Hepatocyte (in vitro differentiated cells): ENCODE measurements around the gene FBXW11. TPM values are rescaled to one million over a fixed set of nuclear protein-coding genes. Genes with fewer than 3 reads are reported as not detected.
A peak's percentile ranks its signal among the peaks of the same experiment; 100 is the strongest.

Experiments used
- DNase-seq: peaks from one replicate; pipeline ENCODE4 v3.0.0-alpha.2; 2016; ENCODE audit warnings: low spot score
- H2AFZ ChIP-seq: fragments of 200-600 bp; sonication (generic); 2 replicates; pipeline ENCODE4 v1.6.0; 2016; ENCODE audit warnings: antibody characterized with exemption, mild to moderate bottlenecking
- H3K27ac ChIP-seq: fragments of 200-600 bp; sonication (generic); 2 replicates; pipeline ENCODE4 v1.5.1; 2016; ENCODE audit warnings: mild to moderate bottlenecking
- H3K27me3 ChIP-seq: fragments of 200-600 bp; sonication (generic); 2 replicates; pipeline ENCODE4 v1.6.1; 2016
- H3K36me3 ChIP-seq: fragments of 200-600 bp; sonication (generic); replicated peaks from 2 replicates; pipeline ENCODE4 v1.5.1; 2016; ENCODE audit warnings: low read depth; ENCODE audit not compliant: insufficient read depth
- H3K4me1 ChIP-seq: fragments of 200-600 bp; sonication (generic); 2 replicates; pipeline ENCODE4 v1.5.1; 2016; ENCODE audit warnings: mild to moderate bottlenecking, moderate library complexity; ENCODE audit not compliant: insufficient read depth
- H3K4me2 ChIP-seq: fragments of 200-600 bp; sonication (generic); 2 replicates; pipeline ENCODE4 v1.6.0; 2016
- H3K4me3 ChIP-seq: fragments of 200-600 bp; sonication (generic); 2 replicates; pipeline ENCODE4 v1.5.1; 2016; ENCODE audit warnings: mild to moderate bottlenecking
- H3K79me2 ChIP-seq: fragments of 200-600 bp; sonication (generic); 2 replicates; pipeline ENCODE4 v1.6.0; 2017; ENCODE audit warnings: mild to moderate bottlenecking
- H3K9me2 ChIP-seq: fragments of 200-600 bp; sonication (generic); replicated peaks from 2 replicates; pipeline ENCODE4 v1.6.0; 2017; ENCODE audit warnings: mild to moderate bottlenecking; ENCODE audit not compliant: insufficient read depth
- H3K9me3 ChIP-seq: fragments of 200-600 bp; sonication (generic); 2 replicates; pipeline ENCODE4 v1.5.1; 2016; ENCODE audit warnings: low read depth, mild to moderate bottlenecking
- H4K20me1 ChIP-seq: fragments of 200-600 bp; sonication (generic); 2 replicates; pipeline ENCODE4 v1.6.0; 2016; ENCODE audit warnings: mild to moderate bottlenecking; ENCODE audit not compliant: insufficient read depth, poor library complexity, severe bottlenecking
- EZH2 ChIP-seq: fragments of 200-600 bp; sonication (generic); IDR thresholded peaks from 2 replicates; pipeline ENCODE4 v1.6.1; 2016; ENCODE audit warnings: antibody characterized with exemption, mild to moderate bottlenecking, borderline replicate concordance
- EZH2phosphoT487 ChIP-seq: fragments of 200-600 bp; sonication (generic); IDR thresholded peaks from one replicate; pipeline ENCODE4 v1.6.1; 2018; ENCODE audit warnings: antibody characterized with exemption, mild to moderate bottlenecking, low read depth, moderate library complexity; ENCODE audit not compliant: unreplicated experiment, severe bottlenecking
- WGBS: methylation state at CpG from one replicate; pipeline ENCODE4 v1.1.6; 2016; ENCODE audit warnings: low lambda C conversion rate; ENCODE audit errors: missing lambda C conversion rate; 5-methylcytosine and 5-hydroxymethylcytosine counted together
- polyA plus RNA-seq: library from polyadenylated mRNA; unstranded; fragments of >200 nt; fragmentation: Nextera tagmentation; extraction: Ambion mirVana; gene quantifications from 2 replicates; pipeline ENCODE4 v1.2.1, GENCODE V29; 2016
- total RNA-seq: library from RNA; depleted of rRNA; stranded (reverse); fragments of >200 nt; gene quantifications from 2 replicates; pipeline ENCODE4 v1.2.3, GENCODE V29; 2014
- TF ChIP-seq, protein P1 (sequence below): fragments of 200-600 bp; sonication (generic); IDR thresholded peaks from 2 replicates; pipeline ENCODE4 v1.5.1; 2016; ENCODE audit warnings: antibody characterized with exemption, mild to moderate bottlenecking; ENCODE audit not compliant: poor library complexity

The FBXW11 gene
- total and polyA plus RNA-seq, 2 experiments from 2014 or later: 38.0 to 73.4 TPM

DNA sequence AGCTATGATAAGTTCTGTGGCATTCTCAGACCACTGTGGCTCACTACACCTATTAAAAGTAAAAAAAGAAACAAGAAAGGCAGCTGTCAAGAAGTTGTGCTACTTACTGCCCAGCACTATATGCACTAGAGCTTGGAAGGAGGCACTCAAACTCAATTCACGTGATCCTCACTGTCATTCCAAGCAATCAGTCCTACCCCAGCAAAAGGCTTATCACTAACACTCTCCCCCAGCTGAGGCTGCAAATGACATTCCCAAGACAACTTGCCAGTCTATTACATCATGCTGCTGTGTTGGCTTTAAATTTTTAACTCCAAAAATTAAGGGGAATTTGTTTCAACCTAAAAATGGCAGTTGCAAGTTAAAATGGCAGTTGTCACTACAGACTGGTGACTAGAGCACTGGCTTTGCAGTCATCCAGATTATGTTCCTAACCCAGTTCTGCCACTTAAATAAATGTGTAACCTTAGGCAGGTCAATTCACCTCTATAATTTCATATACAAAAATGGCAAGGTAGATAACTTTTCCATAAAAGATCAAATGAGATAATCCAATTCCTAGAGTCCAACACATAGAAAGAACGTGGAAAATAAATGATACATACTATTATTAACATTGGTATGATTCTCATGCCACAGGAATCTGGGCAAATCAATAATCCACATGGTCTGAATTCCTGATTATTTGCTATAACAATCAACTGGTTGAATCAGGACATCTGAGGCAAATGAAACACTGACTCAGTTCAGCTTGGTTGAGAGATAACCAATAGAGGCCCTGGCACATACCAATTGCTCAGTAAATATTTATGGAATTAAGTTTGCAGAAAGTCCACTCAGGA, 52.4 kb downstream of the FBXW11 start:
- Histone ChIP-seq H3K36me3 (no peaks in the 10 kb centered on the region), H3K27me3 (no peaks in the 10 kb centered on the region), H3K9me3 (no peaks in the 10 kb centered on the region), H3K4me2 (peak overlapping the region; percentile 19), H3K9me2 (no peaks in the 10 kb centered on the region), H3K79me2 (peaks cover 99% of the 10 kb centered on the region), H3K4me3 (no peak overlapping the region), H3K27ac (peak overlapping the region; percentile 9), H4K20me1 (peaks cover 74% of the 10 kb centered on the region), H2AFZ (no peak overlapping the region), H3K4me1 (peaks cover 35% of the 10 kb centered on the region)
- DNase-seq: peak; percentile 22
- TF ChIP-seq, protein P1, sequence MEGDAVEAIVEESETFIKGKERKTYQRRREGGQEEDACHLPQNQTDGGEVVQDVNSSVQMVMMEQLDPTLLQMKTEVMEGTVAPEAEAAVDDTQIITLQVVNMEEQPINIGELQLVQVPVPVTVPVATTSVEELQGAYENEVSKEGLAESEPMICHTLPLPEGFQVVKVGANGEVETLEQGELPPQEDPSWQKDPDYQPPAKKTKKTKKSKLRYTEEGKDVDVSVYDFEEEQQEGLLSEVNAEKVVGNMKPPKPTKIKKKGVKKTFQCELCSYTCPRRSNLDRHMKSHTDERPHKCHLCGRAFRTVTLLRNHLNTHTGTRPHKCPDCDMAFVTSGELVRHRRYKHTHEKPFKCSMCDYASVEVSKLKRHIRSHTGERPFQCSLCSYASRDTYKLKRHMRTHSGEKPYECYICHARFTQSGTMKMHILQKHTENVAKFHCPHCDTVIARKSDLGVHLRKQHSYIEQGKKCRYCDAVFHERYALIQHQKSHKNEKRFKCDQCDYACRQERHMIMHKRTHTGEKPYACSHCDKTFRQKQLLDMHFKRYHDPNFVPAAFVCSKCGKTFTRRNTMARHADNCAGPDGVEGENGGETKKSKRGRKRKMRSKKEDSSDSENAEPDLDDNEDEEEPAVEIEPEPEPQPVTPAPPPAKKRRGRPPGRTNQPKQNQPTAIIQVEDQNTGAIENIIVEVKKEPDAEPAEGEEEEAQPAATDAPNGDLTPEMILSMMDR: no peak
- TF ChIP-seq EZH2: no peak
- no peak for TF ChIP-seq EZH2phosphoT487
- 58% methylated on average over 2 of the region's 2 CpGs for WGBS

DNA sequence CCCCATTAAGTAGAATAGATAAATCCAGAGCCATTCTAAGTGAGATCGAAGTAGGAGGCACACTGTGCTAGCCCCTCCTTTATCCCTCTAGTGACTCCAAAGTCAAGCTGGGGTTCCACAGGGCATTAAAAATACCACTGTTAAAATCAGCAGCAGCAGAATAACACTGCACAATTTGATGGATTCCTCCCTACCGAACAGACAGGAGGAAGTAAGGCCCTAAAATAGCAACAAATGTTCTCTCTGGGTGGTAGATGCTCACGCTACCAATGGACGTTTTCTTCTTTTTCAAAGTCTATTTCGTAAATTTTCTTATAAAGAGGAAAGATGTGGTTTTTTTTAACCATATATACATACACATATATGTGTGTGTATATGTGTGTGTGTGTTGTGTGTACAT, 54.4 kb downstream of the FBXW11 start:
- no peaks in the 10 kb centered on the region for H3K9me3 ChIP-seq
- peaks cover 22% of the 10 kb centered on the region for H3K4me1 ChIP-seq
- 88% methylated on average over 5 of the region's 5 CpGs for WGBS
- no peak overlapping the region for H3K4me3 ChIP-seq
- no peak overlapping the region for H3K4me2 ChIP-seq
- TF ChIP-seq, protein P1: no peak
- TF ChIP-seq EZH2phosphoT487 (no peak), EZH2 (no peak)
- peaks cover 67% of the 10 kb centered on the region for H4K20me1 ChIP-seq
- DNase-seq: no peak
- H3K27me3 ChIP-seq: no peaks in the 10 kb centered on the region
- no peaks in the 10 kb centered on the region for H3K9me2 ChIP-seq
- no peak overlapping the region for H2AFZ ChIP-seq
- peaks cover 99% of the 10 kb centered on the region for H3K79me2 ChIP-seq
- H3K27ac ChIP-seq: no peak overlapping the region
- H3K36me3 ChIP-seq: no peaks in the 10 kb centered on the region

DNA sequence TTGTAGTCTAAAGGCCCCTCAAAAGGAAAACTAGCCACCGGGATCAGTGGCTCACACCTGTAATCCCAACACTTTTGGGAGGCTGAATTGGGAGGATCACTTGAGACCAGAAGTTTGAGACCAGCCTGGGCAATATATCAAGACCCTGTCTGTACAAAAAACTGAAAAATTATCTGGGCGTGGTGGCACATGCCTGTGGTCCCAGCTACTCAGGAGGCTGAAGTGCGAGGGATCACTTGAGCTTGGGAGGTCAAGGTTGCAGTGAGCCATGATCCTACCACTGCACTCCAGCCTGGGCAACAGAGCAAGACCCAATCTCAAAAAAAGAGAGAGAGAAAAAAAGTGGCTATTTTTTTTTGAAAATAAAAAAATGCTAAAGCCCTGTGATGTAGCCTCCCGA, 55.2 kb downstream of the FBXW11 start:
- no peaks in the 10 kb centered on the region for H3K36me3 ChIP-seq
- DNase-seq: no peak

More for the DNA sequence above, 55.2 kb downstream of the FBXW11 start:
- no peaks in the 10 kb centered on the region for H3K9me2 ChIP-seq
- H3K4me1 ChIP-seq: peaks cover 15% of the 10 kb centered on the region
- H2AFZ ChIP-seq: no peak overlapping the region
- 74% methylated on average over 4 of the region's 4 CpGs for WGBS
- H3K79me2 ChIP-seq: peaks cover 99% of the 10 kb centered on the region
- no peak overlapping the region for H3K27ac ChIP-seq
- no peaks in the 10 kb centered on the region for H3K9me3 ChIP-seq
- TF ChIP-seq EZH2 (no peak), EZH2phosphoT487 (no peak)
- TF ChIP-seq, protein P1: no peak
- no peaks in the 10 kb centered on the region for H3K27me3 ChIP-seq
- peaks cover 59% of the 10 kb centered on the region for H4K20me1 ChIP-seq
- no peak overlapping the region for H3K4me2 ChIP-seq
- H3K4me3 ChIP-seq: no peak overlapping the region
